ENCODE measurements around the gene THEMIS. TPM values are rescaled to one million over a fixed set of nuclear protein-coding genes. Genes with fewer than 3 reads are reported as not detected.

THEMIS gene
- total RNA-seq, 2 experiments from 2014 or later, result 79.5 to 80.1 TPM

DNA sequence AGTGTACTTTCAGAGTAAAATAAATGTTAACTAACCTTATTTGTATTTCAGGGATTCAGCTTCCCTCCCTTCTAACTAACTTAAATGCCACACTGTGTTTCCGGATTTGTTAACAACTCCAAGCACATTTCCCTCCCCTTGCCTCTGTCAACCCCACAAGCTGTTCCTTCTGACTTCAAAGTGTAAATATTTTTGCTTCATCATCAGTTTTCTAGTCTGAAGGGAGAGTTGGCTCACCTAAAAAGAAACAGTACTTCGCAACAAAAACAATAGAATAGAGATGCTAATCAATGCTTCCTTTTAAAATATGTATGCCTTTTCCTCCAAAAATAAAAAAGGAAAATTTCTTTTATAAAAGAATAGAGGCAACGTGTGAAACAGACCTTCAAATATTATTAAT lies 132.6 kb downstream of the THEMIS start:
- Mint-ChIP-seq H3K36me3 (ENCODE audit: low read depth) (peaks cover 50% of the 10 kb centered on the region), H3K4me3 (no peak overlapping the region), H3K9me3 (peaks cover 15% of the 10 kb centered on the region), H3K4me1 (ENCODE audit: low read depth) (peaks cover 61% of the 10 kb centered on the region), H3K27ac (no peak overlapping the region), H3K27me3 (no peaks in the 10 kb centered on the region)
- TF ChIP-seq, protein P1, sequence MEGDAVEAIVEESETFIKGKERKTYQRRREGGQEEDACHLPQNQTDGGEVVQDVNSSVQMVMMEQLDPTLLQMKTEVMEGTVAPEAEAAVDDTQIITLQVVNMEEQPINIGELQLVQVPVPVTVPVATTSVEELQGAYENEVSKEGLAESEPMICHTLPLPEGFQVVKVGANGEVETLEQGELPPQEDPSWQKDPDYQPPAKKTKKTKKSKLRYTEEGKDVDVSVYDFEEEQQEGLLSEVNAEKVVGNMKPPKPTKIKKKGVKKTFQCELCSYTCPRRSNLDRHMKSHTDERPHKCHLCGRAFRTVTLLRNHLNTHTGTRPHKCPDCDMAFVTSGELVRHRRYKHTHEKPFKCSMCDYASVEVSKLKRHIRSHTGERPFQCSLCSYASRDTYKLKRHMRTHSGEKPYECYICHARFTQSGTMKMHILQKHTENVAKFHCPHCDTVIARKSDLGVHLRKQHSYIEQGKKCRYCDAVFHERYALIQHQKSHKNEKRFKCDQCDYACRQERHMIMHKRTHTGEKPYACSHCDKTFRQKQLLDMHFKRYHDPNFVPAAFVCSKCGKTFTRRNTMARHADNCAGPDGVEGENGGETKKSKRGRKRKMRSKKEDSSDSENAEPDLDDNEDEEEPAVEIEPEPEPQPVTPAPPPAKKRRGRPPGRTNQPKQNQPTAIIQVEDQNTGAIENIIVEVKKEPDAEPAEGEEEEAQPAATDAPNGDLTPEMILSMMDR (IDR thresholded peaks at IDR 0.05), result no peak
- no peak for DNase-seq
- no peak for ATAC-seq
- ChIA-PET CTCF (interaction anchor here (1.2 kb wide), 1 partner anchor 87 kb away, joined by 4 read pairs; no protein-coding TSS in a partner anchor), POLR2A (interaction anchor here (2.4 kb wide), 1 partner anchor 12 kb away, joined by 10 read pairs; no protein-coding TSS in a partner anchor)
- intact Hi-C loops (cut with micrococcal nuclease), result no loop called here

GRCh38 chr6:127765949-127766348 lies 134.9 kb downstream of the THEMIS start:
- Mint-ChIP-seq H3K27me3 (no peaks in the 10 kb centered on the region), H3K9me3 (peaks cover 9% of the 10 kb centered on the region), H3K4me3 (no peak overlapping the region), H3K36me3 (ENCODE audit: low read depth) (peaks cover 42% of the 10 kb centered on the region), H3K4me1 (ENCODE audit: low read depth) (peaks cover 76% of the 10 kb centered on the region), H3K27ac (peak overlapping the region; percentile 28)
- TF ChIP-seq, protein P1 (IDR thresholded peaks at IDR 0.05), result no peak
- ChIA-PET CTCF (no interaction called here), POLR2A (no interaction called here)
- intact Hi-C loops (cut with micrococcal nuclease), result no loop called here
- ATAC-seq, result no peak
- no peak for DNase-seq

- DNase-seq, result no peak
- TF ChIP-seq, protein P1 (IDR thresholded peaks at IDR 0.05), result no peak
- H3K4me1 Mint-ChIP-seq (ENCODE audit: low read depth), result peaks cover 64% of the 10 kb centered on the region
- ChIA-PET POLR2A (no interaction called here), CTCF (interaction anchor here (1.3 kb wide), 1 partner anchor 93 kb away, joined by 4 read pairs; no protein-coding TSS in a partner anchor)
- peaks cover 8% of the 10 kb centered on the region for H3K9me3 Mint-ChIP-seq
- H3K27me3 Mint-ChIP-seq, result no peaks in the 10 kb centered on the region
- peak; percentile 13 for ATAC-seq
- H3K27ac Mint-ChIP-seq, result peak overlapping the region; percentile 55
- intact Hi-C loops (cut with micrococcal nuclease), result no loop called here
- no peak overlapping the region for H3K4me3 Mint-ChIP-seq
- H3K36me3 Mint-ChIP-seq (ENCODE audit: low read depth), result peaks cover 26% of the 10 kb centered on the region
Observed at GRCh38 chr6:127762284-127762683, 138.6 kb downstream of the THEMIS start.

- no peak overlapping the region for H3K27ac Mint-ChIP-seq
- DNase-seq (no peak), ATAC-seq (no peak)
- H3K27me3 Mint-ChIP-seq, result no peaks in the 10 kb centered on the region
- TF ChIP-seq, protein P1 (IDR thresholded peaks at IDR 0.05), result no peak
- H3K36me3 Mint-ChIP-seq (ENCODE audit: low read depth), result peaks cover 31% of the 10 kb centered on the region
- peaks cover 9% of the 10 kb centered on the region for H3K9me3 Mint-ChIP-seq
- CTCF ChIA-PET, result interaction anchor here (0.6 to 1.1 kb wide), 3 partner anchors 12 to 104 kb away, joined by 3 to 4 read pairs (median 3); no protein-coding TSS in a partner anchor
- H3K4me3 Mint-ChIP-seq, result no peak overlapping the region
- POLR2A ChIA-PET, result interaction anchor here (0.7 to 1.0 kb wide), 2 partner anchors 10 to 11 kb away, joined by 3 read pairs; no protein-coding TSS in a partner anchor
- intact Hi-C loops (cut with micrococcal nuclease), result no loop called here
- H3K4me1 Mint-ChIP-seq (ENCODE audit: low read depth), result peaks cover 60% of the 10 kb centered on the region
Observed at GRCh38 chr6:127761084-127761483, 139.8 kb downstream of the THEMIS start.

DNA sequence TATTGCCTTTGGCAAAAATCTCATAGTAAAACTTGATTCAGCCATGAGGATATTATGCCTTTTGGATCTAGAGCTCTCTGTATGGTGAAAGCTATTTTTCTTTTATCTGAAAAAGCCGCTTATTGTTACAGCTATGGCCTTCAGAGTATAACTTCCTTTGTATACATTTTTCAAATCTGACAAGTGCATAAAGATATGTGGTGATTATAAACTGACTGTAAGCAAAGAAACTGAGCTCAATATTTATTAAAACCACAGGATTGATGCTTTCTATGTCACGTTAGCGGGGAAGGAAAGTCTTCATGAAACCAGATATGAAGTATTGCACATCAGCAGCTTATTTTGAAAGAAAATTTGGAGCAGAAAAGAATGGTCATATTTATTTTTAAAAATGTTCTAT lies 151.8 kb downstream of the THEMIS start:
- Mint-ChIP-seq H3K36me3 (ENCODE audit: low read depth) (peaks cover 37% of the 10 kb centered on the region), H3K27me3 (no peaks in the 10 kb centered on the region), H3K9me3 (peaks cover 7% of the 10 kb centered on the region), H3K4me1 (ENCODE audit: low read depth) (peaks cover 69% of the 10 kb centered on the region), H3K4me3 (no peak overlapping the region), H3K27ac (peak overlapping the region; percentile 52)
- ChIA-PET POLR2A (no interaction called here), CTCF (interaction anchor here (0.9 kb wide), 2 partner anchors 12 kb away, joined by 4 read pairs; no protein-coding TSS in a partner anchor)
- TF ChIP-seq, protein P1 (IDR thresholded peaks at IDR 0.05), result no peak
- DNase-seq (no peak), ATAC-seq (no peak)
- intact Hi-C loops (cut with micrococcal nuclease), result no loop called here
